ENCODE data around the gene OR2S2.
"Not testable (repeated sequence)": the region's sequence is repeated elsewhere in the genome, so short reads cannot be mapped to it uniquely, and the experiment has no call there.

The OR2S2 gene

GRCh38 chr9:35994959-35995358 is 37.0 kb upstream of the OR2S2 start:
- DNase-seq (ENCODE audit: low read depth) = no peak
- no peak overlapping the region for H3K4me3 ChIP-seq (replicated peaks; ENCODE audit: low read depth, low read length)
- TF ChIP-seq, protein P1, sequence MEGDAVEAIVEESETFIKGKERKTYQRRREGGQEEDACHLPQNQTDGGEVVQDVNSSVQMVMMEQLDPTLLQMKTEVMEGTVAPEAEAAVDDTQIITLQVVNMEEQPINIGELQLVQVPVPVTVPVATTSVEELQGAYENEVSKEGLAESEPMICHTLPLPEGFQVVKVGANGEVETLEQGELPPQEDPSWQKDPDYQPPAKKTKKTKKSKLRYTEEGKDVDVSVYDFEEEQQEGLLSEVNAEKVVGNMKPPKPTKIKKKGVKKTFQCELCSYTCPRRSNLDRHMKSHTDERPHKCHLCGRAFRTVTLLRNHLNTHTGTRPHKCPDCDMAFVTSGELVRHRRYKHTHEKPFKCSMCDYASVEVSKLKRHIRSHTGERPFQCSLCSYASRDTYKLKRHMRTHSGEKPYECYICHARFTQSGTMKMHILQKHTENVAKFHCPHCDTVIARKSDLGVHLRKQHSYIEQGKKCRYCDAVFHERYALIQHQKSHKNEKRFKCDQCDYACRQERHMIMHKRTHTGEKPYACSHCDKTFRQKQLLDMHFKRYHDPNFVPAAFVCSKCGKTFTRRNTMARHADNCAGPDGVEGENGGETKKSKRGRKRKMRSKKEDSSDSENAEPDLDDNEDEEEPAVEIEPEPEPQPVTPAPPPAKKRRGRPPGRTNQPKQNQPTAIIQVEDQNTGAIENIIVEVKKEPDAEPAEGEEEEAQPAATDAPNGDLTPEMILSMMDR (IDR thresholded peaks at IDR 0.05; ENCODE audit: low read length, missing control alignments) = no peak

DNA sequence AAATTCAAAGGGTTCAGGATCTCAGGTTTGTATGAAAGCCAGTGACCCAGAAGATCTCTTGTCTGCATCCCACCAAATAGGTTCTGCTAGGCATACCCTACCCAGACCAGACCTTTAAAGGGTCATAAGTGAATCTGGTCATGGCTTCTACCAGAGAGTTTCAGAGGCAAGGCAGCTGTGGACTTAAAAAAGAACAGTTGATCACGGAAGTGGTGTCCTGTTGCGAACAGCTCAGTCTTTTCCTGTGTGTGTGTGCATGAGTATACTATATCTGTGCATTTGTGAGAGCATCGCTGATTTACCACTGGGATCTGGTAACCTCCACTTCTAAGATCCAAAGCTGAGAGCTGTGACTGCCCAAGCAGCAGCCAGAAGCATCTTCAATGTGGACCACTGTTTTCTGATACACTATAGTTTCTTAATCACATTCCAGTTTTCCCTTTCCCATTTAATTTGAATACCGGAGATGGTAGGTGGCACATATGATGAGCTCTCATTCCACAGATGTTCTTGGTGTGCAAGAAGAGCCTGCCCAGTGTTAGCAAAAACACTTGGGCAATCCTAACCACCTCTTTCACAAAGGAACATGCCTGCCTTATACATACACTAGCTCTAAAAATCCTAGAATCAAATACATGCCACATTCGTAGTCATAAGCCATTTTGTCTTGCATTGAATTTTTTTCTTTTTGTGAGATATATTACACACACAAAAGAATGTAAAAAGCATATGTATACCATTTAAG is 36.2 kb upstream of the OR2S2 start:
- TF ChIP-seq, protein P1 (IDR thresholded peaks at IDR 0.05; ENCODE audit: low read length, missing control alignments) = no peak
- H3K4me3 ChIP-seq (replicated peaks; ENCODE audit: low read depth, low read length) = no peak overlapping the region
- DNase-seq (ENCODE audit: low read depth) = no peak

GRCh38 chr9:35993136-35993535 is 35.2 kb upstream of the OR2S2 start:
- DNase-seq (ENCODE audit: low read depth) = not testable (repeated sequence)

GRCh38 chr9:35990155-35990554 is 32.2 kb upstream of the OR2S2 start:
- no peak overlapping the region for H3K4me3 ChIP-seq (replicated peaks; ENCODE audit: low read depth, low read length)
- no peak for DNase-seq (ENCODE audit: low read depth)
- TF ChIP-seq, protein P1 (IDR thresholded peaks at IDR 0.05; ENCODE audit: low read length, missing control alignments) = no peak

More at GRCh38 chr9:35993136-35993535, 35.2 kb upstream of the OR2S2 start:
- not testable (repeated sequence) for H3K4me3 ChIP-seq (replicated peaks; ENCODE audit: low read depth, low read length)

GRCh38 chr9:35984021-35984420 is 26.1 kb upstream of the OR2S2 start:
- H3K4me3 ChIP-seq (replicated peaks; ENCODE audit: low read depth, low read length) = no peak overlapping the region
- TF ChIP-seq, protein P1 (IDR thresholded peaks at IDR 0.05; ENCODE audit: low read length, missing control alignments) = no peak
- DNase-seq (ENCODE audit: low read depth) = no peak

- DNase-seq (ENCODE audit: low read depth) = no peak
- no peak overlapping the region for H3K4me3 ChIP-seq (replicated peaks; ENCODE audit: low read depth, low read length)
- TF ChIP-seq, protein P1 (IDR thresholded peaks at IDR 0.05; ENCODE audit: low read length, missing control alignments) = no peak
Observed at GRCh38 chr9:35981699-35982098, 23.7 kb upstream of the OR2S2 start.

- no peak overlapping the region for H3K4me3 ChIP-seq (replicated peaks; ENCODE audit: low read depth, low read length)
- TF ChIP-seq, protein P1 (IDR thresholded peaks at IDR 0.05; ENCODE audit: low read length, missing control alignments) = no peak
- DNase-seq (ENCODE audit: low read depth) = no peak
Observed at GRCh38 chr9:35980289-35981011, 22.5 kb upstream of the OR2S2 start.

Data from fibroblast of pulmonary artery (primary cell).